GM12874 (cell line): Measurements from ENCODE around the gene ATP10D.

Experiments
- TF ChIP-seq, protein P1 (sequence below): IDR thresholded peaks from 2 replicates; pipeline ENCODE4 v1.5.1; 2011; ENCODE audit warnings: low read depth, mild to moderate bottlenecking, control low read depth, low read length, moderate library complexity; ENCODE audit not compliant: insufficient read depth

The ATP10D gene

DNA sequence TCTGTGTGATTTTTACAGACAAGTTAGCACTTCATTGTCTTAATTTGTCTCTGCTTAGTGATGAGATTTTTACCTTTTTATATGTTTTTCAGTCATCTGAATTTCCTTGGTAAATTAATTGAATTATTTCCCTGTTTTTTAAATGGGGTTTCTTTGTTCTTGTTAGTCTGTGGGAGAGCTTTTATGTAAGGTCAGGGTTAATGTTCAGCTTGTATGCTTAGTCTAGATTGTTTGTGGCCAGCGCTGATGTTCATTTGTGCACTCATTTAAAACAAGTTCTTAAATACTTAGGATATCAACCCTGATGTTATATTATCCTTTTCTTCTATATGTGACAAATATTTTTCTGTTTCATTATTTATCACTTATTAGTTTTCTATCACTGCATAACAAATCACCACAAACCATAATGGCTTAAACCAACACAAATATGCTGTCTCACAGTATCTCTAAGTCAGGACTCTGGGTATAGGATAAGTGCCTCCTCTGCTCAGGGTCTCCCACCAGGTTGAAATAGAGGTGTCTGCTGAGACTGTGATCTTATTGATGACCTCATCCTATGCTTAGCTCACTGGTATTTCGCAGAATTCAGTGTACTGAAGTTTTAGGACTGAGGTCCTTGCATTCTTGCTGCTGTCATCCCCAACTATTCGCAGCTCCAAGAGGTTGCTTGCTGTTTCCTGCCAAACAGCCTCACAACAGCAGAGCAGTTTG lies 53.2 kb downstream of the ATP10D start:
- TF ChIP-seq, protein P1, sequence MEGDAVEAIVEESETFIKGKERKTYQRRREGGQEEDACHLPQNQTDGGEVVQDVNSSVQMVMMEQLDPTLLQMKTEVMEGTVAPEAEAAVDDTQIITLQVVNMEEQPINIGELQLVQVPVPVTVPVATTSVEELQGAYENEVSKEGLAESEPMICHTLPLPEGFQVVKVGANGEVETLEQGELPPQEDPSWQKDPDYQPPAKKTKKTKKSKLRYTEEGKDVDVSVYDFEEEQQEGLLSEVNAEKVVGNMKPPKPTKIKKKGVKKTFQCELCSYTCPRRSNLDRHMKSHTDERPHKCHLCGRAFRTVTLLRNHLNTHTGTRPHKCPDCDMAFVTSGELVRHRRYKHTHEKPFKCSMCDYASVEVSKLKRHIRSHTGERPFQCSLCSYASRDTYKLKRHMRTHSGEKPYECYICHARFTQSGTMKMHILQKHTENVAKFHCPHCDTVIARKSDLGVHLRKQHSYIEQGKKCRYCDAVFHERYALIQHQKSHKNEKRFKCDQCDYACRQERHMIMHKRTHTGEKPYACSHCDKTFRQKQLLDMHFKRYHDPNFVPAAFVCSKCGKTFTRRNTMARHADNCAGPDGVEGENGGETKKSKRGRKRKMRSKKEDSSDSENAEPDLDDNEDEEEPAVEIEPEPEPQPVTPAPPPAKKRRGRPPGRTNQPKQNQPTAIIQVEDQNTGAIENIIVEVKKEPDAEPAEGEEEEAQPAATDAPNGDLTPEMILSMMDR: no peak

DNA sequence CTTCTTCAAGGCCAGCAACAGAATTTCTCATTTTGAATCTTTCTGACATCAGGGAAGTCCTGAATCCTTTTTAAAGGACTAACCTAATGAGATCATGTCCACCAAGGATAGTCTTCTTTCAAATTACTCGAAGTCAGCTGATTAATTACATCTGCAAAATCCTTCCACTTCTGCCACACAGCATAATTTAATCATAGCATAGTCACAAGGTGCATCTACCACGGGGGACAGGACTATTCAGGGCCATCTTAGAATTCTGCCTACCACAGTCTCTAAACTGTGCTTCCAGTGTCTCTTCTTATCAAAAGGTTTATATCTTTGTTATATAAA lies 53.7 kb downstream of the ATP10D start:
- TF ChIP-seq, protein P1: no peak

DNA sequence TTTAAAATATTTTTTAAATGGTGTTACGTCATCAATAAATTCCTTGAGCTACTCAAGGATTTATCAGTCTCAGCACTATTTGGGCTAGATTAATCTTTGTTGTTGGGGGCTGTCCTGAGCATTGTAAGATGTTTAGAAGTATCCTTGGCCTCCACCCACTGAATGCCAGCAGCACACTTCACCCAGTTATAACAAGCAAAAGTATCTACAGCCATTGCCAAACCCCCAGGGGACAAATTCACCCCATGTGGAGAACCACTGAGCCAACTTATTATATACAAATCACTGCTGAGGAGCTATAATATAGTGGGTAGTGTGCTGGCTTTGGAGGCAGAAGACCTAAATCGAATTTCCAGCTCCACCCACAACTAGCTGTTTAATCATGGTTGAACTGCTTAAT lies 58.3 kb downstream of the ATP10D start:
- TF ChIP-seq, protein P1: no peak

DNA sequence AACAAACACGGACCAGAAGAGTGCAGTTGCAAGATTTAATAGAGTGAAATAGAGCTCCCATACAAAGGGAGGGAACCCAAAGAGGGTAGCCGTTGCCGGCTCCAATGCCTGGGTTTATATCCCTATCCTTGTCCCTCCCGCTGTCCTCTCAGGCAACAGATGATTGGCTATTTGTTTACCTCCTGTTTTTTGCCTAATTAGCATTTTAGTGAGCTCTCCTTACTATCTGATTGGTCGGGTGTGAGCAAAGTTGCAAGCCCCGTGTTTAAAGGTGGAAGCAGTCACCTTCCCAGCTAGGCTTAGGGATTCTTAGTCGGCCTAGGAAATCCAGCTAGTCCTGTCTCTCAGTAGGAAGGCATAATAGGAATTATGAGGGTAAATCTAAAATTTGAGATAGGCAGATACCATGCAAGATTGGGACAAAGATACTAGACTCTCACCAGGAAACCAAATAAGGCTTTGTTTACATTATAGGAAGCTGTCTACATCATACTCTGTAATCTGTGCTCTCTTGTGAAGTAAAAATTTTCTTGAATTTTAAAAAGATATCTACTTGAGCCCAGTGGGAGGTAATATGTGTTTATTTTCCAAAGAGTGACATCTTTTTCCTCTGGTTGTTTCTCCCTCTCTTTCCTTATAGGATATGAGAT lies 65.9 kb downstream of the ATP10D start:
- TF ChIP-seq, protein P1: no peak

DNA sequence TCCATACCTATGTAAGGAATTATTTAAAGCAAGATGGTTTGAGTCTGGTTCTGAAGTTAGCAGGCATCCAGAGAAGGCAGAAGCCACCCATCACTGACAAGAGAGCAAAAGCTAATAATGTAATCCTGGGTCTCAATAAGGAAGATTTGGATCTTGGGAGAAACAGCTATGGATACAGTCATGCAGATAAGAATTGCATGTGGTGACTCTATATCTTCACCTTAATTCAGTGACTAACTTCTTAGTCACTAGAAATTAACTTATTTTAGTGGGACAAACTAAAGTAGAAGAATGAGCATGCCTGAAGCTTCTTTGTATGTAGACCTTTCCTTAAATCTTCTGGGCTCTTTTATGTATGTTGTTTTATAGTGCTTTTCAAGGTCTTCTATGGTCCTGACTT lies 66.6 kb downstream of the ATP10D start:
- TF ChIP-seq, protein P1: no peak

DNA sequence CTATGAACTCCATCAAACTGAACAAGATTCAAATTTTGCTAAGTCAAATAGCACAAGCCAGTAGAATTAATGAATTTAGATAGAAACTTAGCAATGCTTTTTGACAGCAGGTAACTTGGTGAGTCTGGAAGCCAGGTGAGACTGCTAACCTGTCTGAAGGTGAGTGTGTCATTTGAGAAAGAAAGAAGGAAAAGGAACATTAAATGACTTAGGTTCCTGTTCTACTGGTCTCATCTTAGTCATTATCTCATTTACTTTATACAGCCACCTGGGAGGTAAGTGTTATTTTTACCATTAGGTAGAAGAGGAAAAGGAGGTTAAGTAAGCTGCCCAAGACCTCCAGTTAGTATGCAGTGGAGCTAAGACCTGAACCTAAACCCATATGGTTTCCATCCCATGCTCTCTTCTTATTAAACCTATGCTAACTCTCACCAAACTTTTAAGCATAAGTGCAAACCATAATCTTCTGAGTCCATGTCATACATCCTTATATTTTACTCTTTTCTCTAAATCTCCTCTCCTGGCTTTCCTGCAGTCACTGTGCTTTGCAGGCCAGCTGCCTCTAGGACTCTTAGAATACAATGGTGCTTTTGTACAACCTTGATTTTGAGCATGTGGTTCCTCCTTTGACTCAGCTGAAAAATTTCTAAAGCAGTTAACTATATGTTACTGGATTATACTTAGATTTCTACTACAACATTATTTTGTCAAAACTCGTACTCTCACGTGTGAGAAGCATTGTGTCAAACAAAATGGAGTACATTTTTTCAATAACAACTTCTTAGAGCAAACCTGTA lies 68.5 kb downstream of the ATP10D start:
- TF ChIP-seq, protein P1: no peak

DNA sequence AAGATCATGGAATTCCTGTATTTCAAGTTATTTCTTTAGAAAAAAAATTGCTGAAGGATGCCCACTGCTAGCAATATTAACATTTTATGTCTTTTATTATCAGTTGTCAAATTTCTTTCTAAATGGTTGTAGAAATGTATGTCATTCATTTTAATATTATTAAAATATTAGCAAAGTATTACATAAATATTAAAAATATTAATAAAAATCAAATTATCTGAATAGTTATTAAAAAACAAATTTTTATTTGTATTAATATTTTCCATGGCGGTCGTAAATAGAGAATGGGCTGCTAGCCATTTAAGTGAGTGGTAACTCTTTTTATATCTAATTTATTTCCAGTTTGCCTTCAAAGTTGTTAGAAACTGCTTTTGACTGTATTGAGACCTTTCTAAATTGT lies 72.2 kb downstream of the ATP10D start:
- TF ChIP-seq, protein P1: no peak
